ENCODE data around the gene KIF22. TPM values are rescaled to one million over a fixed set of nuclear protein-coding genes. Genes with fewer than 3 reads are reported as not detected.
"Not testable (repeated sequence)": the region's sequence is repeated elsewhere in the genome, so short reads cannot be mapped to it uniquely, and the experiment has no call there.

Gene KIF22
- polyA plus RNA-seq, 1 of the 3 experiments (the other 2 are of a cell fraction): 64.1 TPM

GRCh38 chr16:29770250-29770929, 20.2 kb upstream of the KIF22 start:
- CTCF ChIA-PET: interaction anchor here (1.4 kb wide), 1 partner anchor 19 kb away, joined by 8 read pairs; the partner anchor contains the start of gene KIF22

GRCh38 chr16:29772330-29772729, 18.2 kb upstream of the KIF22 start:
- H3K79me2 ChIP-seq (ENCODE audit: insufficient read depth); H3K4me3 ChIP-seq (ENCODE audit: low read depth in 2 of 2, low read length in 1 of 2); H3K9me3 ChIP-seq; H3K27ac ChIP-seq (ENCODE audit: low read depth in 2 of 2, low read length in 1 of 2); H3K4me1 ChIP-seq (ENCODE audit: control insufficient read depth in 1 of 2, insufficient read depth in 2 of 2, low read depth in 1 of 2, low read length in 1 of 2); H2AFZ ChIP-seq (ENCODE audit: low read depth); H3K36me3 ChIP-seq (replicated peaks in 1 of 2; ENCODE audit: control insufficient read depth in 1 of 2, insufficient read depth in 2 of 2, low read length in 1 of 2); H3K27me3 ChIP-seq (ENCODE audit: insufficient read depth); H3K9ac ChIP-seq; DNase-seq; POLR2A ChIA-PET; H3F3A ChIP-seq (replicated peaks; ENCODE audit: insufficient read depth); H3K9me2 ChIP-seq; H4K20me1 ChIP-seq (ENCODE audit: insufficient read depth); H3K4me2 ChIP-seq: not testable (repeated sequence)
- CTCF ChIA-PET: interaction anchor here (0.7 to 1.1 kb wide), 2 partner anchors 18 to 21 kb away, joined by 3 to 4 read pairs; partner anchors contain the start of gene KIF22
- WGBS (ENCODE audit: low lambda C conversion rate): 88% methylated on average over 7 of the region's 7 CpGs

More at GRCh38 chr16:29770250-29770929, 20.2 kb upstream of the KIF22 start:
- DNase-seq: no peak
- Histone ChIP-seq H3K4me2 (no peak overlapping the region), H3K9me2 (no peaks in the 10 kb centered on the region), H3K9me3 (no peaks in the 10 kb centered on the region), H3K27me3 (ENCODE audit: insufficient read depth) (no peaks in the 10 kb centered on the region; the same call in 1 of the 2 replicates), H3K27ac (ENCODE audit: low read depth in 2 of 2, low read length in 1 of 2) (no peak overlapping the region), H3K4me3 (ENCODE audit: low read depth in 2 of 2, low read length in 1 of 2) (no peak overlapping the region), H3K36me3 (replicated peaks in 1 of 2; ENCODE audit: control insufficient read depth in 1 of 2, insufficient read depth in 2 of 2, low read length in 1 of 2) (no peaks in the 10 kb centered on the region), H4K20me1 (ENCODE audit: insufficient read depth) (no peaks in the 10 kb centered on the region), H3K9ac (no peak overlapping the region), H3F3A (replicated peaks; ENCODE audit: insufficient read depth) (no peaks in the 10 kb centered on the region), H3K4me1 (ENCODE audit: control insufficient read depth in 1 of 2, insufficient read depth in 2 of 2, low read depth in 1 of 2, low read length in 1 of 2) (no peaks in the 10 kb centered on the region), H2AFZ (ENCODE audit: low read depth) (no peak overlapping the region), H3K79me2 (ENCODE audit: insufficient read depth) (no peaks in the 10 kb centered on the region)
- TF ChIP-seq NRF1 (IDR thresholded peaks at IDR 0.05; ENCODE audit: low read depth, low read length): no peak
- no peak for TF ChIP-seq FOSL2 (IDR thresholded peaks at IDR 0.05; ENCODE audit: borderline replicate concordance, low read depth)
- TF ChIP-seq TEAD4 (IDR thresholded peaks at IDR 0.05; ENCODE audit: borderline replicate concordance, insufficient read depth): no peak
- TF ChIP-seq ZBTB33 (IDR thresholded peaks at IDR 0.05; ENCODE audit: borderline replicate concordance, low read depth): no peak
- TF ChIP-seq TAF1 (IDR thresholded peaks at IDR 0.05; ENCODE audit: borderline replicate concordance, low read depth, low read length): no peak
- no peak for TF ChIP-seq NFIC (IDR thresholded peaks at IDR 0.05; ENCODE audit: borderline replicate concordance)
- TF ChIP-seq SIN3A (IDR thresholded peaks at IDR 0.05; ENCODE audit: borderline replicate concordance, low read depth, low read length): no peak
- no peak for TF ChIP-seq PBX3 (IDR thresholded peaks at IDR 0.05)
- no peak for TF ChIP-seq EZH2phosphoT487 (IDR thresholded peaks at IDR 0.05; ENCODE audit: borderline replicate concordance, low read depth)
- TF ChIP-seq TCF12 (IDR thresholded peaks at IDR 0.05): no peak
- TF ChIP-seq SMC3 (IDR thresholded peaks at IDR 0.05; ENCODE audit: low read depth, low read length): no peak
- TF ChIP-seq FOXJ3 (CRISPR knock-in tag; IDR thresholded peaks at IDR 0.05): no peak
- no peak for TF ChIP-seq CTCF (IDR thresholded peaks at IDR 0.05)
- TF ChIP-seq YY1 (IDR thresholded peaks at IDR 0.05; ENCODE audit: low read depth): no peak
- POLR2A ChIA-PET: no interaction called here
- WGBS (ENCODE audit: low lambda C conversion rate): 75% methylated on average over 7 of the region's 7 CpGs

All from SK-N-SH (cell line).